Fibroblast of the conjunctiva (primary cell): Measurements from ENCODE around the gene EP400.
"Not testable (repeated sequence)": the region's sequence is repeated elsewhere in the genome, so short reads cannot be mapped to it uniquely, and the experiment has no call there.

Experiments used
- DNase-seq: peaks from one replicate; pipeline ENCODE4 v3.0.0-alpha.2; 2010; ENCODE audit warnings: low read depth

The EP400 gene

DNA sequence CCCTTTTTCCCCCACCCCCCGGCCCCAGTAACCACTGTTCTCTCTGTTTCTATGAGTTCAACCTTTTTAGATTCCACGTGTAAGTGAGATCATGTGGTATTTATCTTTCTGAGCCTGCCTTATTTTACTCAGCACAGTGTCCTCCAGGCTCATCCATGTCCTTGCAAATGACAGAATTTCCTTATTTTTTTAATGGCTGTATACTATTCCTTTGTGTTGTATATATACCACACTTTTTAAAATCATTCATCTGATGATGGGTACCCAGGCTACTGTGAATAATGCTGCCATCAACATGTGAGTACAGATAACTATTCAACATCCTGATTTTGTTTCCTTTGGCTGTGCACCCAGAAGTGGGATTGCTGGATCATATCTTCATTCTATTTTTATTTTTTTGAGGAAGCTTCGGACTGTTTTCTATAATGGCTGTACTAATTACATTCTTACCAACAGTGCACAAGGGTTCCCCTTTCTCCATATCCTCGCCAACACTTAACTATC is 139.7 kb downstream of the EP400 start:
- no peak for DNase-seq

DNA sequence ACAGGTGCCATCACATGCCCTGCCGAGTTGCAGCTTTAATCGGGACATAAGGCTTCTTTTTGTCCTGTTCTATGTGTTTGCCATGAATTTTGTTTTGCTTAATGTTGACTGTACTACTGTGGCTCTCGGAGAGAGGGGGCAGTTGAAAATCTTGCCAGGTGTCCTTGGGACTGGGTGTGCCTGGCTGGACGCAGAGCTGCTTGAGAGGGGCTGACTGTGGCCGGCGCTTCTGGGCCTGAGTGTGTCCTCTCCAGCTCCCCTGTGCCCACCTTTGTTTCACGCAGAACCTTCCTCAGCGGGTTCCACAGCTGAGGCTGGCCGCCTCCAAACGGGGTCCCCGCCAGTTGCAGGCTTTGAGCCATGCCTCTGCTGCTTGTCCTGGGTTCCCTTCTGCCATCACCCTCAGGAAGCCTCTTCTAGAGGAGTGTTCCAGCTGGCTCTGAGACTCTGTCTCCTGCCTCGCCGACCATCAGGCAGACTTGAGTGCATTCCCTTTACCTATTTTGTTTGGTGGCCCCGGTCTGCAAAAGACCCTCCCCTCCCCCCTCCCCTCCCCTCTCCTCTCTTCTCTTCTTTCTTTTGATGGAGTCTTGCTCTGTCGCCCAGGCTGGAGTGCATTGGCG is 144.6 kb downstream of the EP400 start:
- no peak for DNase-seq

DNA sequence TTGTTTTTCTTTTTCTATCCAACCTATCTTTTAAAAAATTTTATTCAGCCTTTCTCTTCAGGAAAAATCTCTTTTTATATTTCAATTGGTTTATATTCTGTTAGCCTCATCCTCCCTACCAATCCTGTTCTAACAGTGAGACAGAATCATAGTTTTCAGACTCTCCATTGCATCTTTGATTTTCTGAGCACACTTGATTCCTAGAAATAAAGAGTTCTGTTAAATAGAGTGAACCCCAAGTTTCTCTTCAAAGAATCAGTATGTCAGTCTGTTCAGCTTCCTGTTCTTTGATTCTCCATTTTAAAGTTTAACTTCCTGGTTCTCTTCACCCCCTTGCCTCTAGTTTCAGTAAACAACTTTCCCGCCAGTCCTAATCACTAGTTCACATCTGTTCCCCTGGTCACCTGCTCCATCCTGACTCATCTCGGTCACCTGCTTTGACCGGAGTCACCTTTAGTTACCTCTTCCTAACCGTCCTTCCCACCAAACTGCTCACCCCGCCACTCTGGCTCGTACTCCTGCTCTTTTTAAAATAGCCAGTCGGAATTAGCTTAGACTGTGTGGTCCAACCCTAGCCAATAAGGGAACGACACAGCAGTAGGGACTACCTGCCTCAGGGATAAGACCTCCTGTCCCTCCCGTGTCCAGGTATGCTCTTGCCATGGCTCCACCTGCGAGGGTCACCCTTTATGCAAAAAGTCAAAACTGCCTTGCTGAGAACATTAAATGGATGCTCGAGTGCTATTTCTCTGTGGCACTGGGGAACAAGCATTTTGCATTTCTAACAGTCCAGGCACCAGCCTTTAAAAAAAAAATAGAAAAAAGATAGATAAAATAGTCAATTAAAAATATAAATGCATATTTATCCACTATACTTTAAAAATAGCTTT is 146.0 kb downstream of the EP400 start:
- DNase-seq = no peak

DNA sequence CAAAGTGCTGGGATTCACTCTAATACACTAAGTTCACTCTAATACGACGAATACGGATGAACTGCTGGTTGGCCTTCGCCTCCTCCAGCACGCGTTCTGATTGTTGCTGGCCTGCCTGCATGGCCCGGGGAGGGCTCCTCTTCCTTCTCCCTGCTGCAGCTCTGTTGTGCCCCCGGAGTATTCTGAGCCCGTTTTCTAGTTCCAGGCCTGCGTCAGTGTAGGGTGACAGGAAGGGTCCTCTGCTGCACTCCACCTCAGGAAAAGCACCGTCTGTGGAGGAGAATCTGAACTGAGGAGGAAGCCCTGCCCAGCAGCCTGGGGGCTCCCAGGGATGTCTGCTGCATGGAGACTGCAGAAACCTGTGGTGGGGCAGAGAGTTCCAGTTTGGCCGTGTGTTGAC is 150.0 kb downstream of the EP400 start:
- DNase-seq = no peak

DNA sequence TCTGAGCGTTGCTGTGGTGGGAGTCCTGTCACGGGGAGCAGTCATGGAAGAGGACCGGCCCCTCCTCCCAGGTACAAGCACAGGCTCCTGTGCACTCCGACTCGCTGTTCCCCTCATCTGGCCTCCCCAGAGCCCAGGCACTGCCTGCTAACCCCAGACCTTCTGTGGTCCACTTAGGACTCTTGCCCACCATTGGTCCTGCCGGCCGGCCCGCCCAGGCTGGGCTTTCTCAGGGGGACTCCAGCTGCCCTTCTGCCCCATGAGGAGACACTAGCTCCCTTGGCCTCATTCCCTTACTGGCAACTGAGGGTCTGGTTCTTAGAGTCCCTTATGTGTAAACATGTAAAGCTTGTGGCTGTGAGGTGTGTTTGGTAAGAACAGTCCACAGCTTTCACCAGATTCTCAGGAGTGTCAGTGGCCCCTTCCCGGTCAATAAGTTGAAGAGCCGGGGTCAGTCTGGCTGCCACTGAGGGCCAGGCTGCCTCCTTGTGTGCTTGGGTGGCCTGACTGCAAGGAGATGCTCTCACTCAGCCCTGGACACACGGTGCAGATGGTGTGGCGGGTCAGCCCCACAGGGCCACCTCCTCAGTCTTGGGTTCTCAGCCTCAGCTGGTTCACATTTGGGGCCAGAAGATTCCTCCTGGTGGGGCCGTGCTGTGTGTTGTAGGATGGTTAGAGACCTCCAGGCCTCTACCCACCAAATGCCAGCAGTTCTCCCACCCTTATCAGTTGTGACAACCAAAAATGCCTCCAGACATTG is 150.7 kb downstream of the EP400 start:
- DNase-seq = no peak

DNA sequence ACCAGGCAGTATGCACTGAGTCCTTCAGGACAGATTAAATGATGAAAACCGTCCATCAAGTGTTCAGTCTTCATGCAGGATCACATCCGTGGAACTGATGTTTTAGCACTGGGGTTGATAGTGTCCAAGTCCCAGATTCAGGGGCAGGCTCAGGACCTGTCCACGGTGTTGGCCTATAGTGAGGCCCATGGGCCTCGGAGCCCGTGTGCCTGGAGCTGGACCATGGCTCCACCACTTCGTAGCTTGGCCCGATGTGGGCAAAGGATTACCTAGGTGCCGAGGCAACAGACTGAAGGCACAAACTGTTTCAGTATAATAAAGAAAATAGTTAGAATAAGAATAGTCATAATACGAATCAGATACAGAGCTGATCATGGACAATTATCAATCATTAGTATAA is 152.6 kb downstream of the EP400 start:
- no peak for DNase-seq

DNA sequence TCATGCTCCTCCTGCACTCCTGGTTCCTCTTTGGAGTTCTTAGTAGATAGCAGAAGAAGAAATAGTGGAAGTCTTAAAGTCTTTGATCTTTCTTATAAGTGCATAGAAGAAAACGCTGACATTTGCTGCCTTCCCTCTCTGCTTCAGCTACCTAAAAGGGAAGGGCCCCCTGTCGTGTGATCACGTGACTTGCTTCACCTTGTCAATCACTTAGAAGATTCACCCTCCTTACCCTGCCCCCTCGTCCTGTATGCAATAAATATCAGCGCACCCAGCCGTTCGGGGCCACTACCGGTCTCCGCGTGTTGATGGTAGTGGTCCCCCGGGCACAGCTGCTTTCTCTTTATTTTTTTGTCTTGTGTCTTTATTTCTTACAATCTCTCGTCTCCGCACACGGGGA is 153.3 kb downstream of the EP400 start:
- not testable (repeated sequence) for DNase-seq

DNA sequence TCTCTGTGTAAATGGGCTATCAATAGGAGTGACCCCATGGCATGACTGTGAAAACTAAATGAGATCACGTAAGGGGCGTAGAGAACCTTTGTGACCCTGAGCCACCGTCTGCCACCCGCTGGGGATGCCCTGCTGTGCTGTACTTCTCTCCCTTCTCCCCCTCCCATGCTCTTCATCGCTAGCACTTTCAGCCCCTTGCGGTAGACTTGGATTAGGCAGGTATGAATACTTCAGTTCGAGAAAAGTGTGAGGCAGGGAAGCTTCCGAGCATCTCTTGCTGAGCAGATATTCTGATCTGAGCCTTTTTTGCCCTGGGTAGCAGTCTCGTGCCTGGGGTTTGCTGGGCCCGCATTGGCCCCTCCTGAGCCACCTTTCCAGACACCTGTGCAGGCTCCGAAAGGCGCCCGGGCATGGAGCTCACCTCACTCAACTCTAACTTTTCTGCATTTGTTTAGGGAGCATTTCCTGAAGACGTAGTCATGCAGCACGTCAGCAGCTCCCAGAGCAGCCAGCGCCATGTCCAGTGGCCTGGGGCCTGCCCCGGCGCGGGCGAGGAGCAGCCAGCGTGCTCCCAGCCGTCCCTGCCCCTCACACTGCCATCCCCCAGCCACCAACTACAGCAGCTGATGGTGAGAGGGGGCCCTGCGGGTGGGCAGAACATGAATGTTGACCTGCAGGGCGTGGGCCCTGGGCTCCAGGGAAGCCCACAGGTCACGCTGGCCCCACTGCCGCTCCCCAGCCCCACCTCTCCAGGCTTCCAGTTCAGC is 154.0 kb downstream of the EP400 start:
- DNase-seq = no peak

DNA sequence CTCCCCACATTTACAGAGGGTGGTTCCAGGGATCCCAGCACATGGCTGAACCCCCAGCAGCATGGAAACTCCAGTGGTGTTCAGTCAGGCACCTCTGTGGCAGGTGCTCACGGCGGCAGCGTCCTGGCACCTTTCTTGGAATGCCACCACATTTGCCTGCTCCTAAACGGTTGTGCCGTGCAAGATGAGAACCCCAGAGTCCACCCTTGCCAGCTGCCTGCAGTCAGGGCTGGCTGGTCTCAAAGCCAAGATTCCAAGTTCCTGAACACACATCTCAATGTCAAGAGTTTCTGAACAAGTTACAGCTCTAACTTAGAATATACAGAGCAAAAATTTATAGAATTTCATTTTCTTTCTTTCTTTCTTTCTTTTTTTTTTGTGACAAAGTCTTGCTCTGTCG is 155.7 kb downstream of the EP400 start:
- no peak for DNase-seq

DNA sequence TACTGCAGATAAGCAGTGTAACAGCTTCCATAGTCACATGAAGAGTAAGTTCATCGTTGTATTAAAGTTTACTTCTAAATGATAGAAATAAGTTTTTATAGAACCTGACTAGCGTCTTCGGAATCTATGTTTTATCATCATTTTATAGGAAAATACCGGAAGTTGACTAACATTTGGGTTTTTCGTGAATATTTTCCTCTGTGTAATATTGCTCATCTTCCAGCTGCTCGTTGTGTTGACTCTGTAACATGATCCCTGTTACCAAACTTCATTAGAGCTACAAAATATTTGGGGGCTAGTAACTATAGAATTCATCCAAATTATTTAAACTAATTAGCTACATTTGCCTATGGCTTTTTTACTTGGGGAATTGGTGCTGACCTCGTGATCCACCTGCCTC is 157.2 kb downstream of the EP400 start:
- no peak for DNase-seq

DNA sequence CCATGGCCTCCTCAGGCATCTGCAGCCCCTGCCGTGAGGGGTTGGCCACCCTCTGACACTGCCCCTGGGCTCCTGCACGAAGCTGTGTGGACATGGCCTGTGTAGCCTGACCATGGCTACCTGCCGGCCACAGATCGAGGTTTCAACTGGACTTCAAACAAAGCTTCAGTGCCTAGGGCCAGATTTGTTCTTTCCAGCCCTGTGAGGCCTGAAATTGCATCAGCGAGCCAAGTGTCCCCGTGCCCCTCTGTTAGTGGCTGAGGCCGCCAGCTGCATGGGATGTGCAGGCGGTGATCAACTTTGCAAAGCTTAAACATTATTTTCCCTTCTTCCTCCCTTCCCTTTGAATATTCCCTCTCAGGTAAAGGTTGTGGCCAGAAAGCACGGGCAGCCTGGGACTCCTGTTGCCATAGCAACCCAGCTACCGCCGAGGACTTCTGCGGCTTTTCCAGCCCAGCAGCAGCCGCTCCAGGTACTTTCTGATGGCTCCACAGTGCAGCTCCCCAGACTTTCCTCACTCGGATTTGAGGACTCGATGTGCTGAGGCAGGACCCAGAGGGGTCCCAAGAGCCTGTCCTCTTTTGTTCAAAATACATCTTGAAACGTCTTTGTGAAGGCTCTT is 158.6 kb downstream of the EP400 start:
- no peak for DNase-seq

DNA sequence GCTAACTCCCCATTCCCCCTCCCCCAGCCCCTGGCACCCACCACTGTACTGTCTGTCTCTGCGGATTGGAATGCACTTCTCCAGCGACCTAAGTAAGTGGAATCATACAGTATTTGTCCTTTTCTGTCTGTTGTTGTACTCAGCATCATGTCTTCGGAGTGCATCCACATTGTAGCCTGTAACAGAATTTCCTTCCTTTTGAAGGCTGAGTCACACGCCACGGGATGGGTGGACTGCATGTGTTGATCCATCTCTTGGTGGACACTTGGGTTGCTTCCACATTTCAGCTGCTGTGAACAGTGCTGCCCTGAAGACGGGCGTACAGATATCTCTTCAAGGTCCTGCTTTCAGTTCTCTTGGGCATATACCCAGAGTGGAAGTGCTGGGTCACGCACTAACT is 160.0 kb downstream of the EP400 start:
- no peak for DNase-seq

DNA sequence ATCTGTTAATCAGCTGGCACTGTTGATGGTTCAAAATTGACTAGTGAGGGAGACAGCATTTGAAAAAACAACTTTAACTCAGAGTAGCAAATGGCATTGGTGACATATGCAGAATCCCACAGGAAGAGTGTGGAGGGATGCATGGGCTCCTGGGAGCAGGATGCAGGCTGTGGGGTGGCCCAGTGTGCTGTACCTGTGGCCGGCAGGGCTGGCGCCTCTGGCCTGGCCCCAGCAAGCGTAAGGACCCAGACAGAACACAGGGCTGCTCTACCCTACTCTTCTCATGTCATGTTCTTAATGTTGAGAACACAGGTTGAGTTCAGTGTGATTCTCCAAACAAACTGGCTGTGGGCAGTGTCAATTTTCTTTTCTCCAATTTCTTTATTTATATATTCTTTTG is 160.9 kb downstream of the EP400 start:
- no peak for DNase-seq

DNA sequence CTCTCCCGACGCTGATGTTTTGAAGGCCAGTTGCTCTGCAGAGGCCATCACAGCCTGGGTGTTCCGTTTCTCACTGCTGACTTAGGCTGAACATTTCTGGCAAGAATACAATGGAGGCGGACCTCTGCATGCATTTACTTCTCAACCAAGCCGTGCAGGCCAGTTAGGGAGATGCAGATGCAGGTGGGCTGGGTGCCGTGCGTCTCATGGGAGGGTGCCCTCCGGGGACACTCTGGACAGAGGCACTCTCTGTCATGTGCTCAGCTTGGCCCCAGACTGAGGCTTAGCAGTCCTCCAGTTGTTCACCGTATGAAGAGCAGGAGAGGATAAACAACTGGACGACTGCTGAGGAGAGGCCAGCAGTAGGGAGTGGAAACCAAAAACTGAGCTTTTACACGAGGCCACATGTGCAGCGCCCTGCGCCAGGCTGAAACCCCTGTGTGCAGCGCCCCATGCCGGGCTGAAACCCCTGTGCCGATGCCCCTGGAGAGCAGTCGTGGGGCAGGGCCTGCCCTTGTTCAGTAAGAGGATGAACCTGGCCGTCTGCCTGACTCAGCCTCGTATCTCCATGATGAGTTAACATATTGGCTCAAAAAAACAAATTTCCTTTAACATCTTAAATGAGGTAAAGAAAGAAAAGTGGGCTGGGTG is 162.0 kb downstream of the EP400 start:
- DNase-seq = no peak

DNA sequence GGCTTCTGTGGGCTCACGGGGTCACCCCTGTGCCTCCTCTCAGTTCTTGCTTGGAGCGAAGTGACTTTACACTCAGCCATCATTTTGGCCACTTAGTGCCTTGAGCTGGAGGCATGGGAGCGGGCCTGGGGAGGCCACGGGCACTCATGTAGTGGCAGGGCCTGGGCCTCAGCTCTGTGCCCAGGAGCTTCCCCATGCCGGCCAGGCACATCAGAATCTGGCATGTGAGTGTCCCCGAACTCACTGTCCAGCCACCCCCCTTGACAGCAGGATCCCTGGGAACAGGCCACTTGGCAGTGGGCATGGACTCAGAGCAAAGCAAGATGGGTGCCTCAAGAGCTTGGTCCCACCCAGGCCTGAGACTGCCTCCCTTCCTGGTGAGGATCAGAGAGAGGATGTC is 164.9 kb downstream of the EP400 start:
- no peak for DNase-seq

DNA sequence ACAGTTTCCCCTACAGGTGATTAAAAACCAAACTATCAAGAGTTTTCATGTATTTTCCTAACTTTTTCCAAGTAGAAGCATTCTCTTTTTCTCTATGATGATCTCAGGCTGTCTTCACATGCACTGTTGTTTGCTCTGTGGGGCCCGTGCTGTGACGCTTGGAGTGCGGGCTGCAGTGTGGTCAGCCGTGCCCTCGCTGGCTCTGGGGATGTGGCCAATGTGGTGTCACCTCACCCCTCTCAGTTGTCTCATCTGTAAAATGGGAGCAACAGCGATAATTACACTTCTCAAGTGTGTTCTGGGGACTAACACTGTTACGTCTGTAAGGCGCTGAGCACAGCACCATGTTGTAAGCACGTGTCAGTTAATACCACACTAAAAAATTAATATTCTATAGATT is 165.8 kb downstream of the EP400 start:
- DNase-seq = no peak

DNA sequence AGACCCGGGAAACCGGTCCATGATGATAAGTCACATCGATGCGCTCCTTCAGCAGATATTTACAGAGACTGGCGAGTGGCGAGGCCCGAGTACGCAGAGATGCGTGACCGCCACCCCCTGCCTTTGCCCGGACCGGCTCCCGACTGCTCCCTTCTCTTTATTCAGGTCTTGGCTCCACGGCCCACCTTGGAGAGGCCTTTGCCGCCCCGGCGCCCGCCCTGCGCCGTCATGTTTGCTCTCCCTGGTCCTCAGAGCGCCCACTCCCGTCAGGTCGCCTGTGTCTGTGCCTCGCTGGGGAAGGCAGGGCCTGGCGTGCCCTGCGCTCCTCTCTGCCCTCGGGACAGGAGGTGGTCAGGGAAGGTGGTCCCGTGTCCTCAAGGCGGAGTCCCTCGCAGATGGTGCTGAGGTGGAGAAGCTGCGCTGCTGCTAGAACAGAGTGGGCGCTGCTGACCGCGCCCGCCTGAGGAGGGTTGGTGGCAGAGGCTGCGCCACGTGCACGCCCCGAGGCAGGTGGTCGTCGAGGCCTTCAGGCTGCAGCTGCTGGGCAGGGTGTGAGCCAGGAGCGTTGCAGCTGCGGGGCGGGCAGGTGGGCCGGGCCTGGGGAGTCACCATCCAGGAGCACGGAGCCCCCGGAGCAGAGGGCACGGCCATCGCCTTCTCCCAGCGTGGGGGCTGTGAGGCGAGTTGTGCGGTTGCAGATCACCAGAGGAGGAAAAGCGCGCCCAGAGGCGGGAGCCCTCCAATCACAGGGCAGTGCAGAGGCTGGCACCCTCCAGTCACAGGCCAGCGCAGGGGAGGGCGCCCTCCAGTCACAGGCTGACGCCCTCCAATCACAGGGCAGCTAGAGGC is 167.2 kb downstream of the EP400 start:
- no peak for DNase-seq

DNA sequence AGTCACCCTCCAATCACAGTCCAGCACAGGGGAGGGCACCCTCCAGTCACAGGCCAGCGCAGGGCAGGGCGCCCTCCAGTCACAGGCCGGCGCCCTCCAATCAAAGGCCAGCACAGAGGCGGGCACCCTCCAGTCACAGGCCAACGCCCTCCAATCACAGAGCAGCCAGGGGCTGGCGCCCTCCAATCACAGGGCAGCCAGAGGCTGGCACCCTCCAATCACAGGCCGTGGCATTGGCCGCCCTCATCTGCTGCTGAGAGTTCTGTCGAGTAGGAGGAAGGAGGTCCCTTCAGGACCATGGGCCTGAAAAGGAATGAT is 167.8 kb downstream of the EP400 start:
- DNase-seq = no peak

DNA sequence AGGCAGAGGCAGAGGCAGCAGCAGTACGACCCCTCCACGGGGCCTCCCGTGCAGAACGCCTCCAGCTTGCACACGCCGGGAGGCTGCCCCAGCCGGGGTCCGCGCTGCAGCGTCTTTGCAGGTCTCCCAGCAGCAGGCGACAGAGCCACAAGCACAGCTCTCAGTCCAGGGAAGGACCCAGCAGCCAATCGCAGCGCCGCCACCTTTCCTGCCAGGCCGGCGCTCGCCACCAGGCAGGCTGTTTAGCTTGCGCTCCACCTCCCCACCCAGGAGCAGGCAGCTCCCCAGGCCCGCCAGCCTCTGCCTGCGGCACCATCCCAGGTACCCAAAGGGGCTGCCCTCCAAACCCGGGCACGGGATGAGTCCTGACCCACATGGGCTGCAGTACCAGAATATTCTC is 169.1 kb downstream of the EP400 start:
- DNase-seq = no peak

DNA sequence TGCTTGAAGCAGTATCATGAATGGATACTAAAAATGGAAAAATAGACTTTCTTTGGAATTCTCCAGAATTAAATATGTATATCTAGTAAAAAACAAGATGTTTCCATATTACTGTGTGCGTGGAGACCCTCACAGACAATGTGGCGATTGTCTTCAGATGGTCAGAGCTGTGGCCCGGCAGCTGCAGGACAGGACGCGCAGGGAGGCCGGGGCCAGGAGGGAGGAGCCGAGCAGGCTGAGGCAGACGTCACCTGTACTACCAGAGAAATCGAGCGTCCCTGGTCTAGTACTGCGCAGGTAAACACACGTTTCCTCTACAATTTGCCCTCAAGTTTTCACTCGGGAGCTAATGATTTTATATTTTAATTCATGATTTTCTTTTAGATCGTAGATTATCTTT is 171.5 kb downstream of the EP400 start:
- no peak for DNase-seq
